Activated CD8-positive, alpha-beta memory T cell treated with anti-CD3 and anti-CD28 coated beads, Interleukin-2, amount 50 U/mL, for 4 hours (primary cell): Measurements from ENCODE around the gene SMPD1.

Experiments
- DNase-seq: peaks from one replicate; pipeline ENCODE4 v3.0.0-alpha.2; 2020

The SMPD1 gene

GRCh38 chr11:6389905-6390717 lies at the start of gene SMPD1:
SMPD1 (plus strand) TSS chr11:6390474; CDS start chr11:6390599, 125 bp downstream.
- DNase-seq, result peak; percentile 94

GRCh38 chr11:6345366-6345765 lies 44.9 kb upstream of the SMPD1 start:
- DNase-seq, result no peak

- no peak for DNase-seq
Observed at GRCh38 chr11:6350043-6350442, 40.2 kb upstream of the SMPD1 start.

- no peak for DNase-seq
Observed at GRCh38 chr11:6350486-6350885, 39.8 kb upstream of the SMPD1 start.

GRCh38 chr11:6351782-6352382 lies 38.4 kb upstream of the SMPD1 start:
- no peak for DNase-seq

GRCh38 chr11:6353367-6353987 lies 36.8 kb upstream of the SMPD1 start:
- DNase-seq, result peak; percentile 49

GRCh38 chr11:6354651-6355485 lies 35.4 kb upstream of the SMPD1 start:
- DNase-seq, result no peak

- no peak for DNase-seq
Observed at GRCh38 chr11:6356503-6357055, 33.7 kb upstream of the SMPD1 start.

GRCh38 chr11:6357222-6357621 lies 33.1 kb upstream of the SMPD1 start:
- no peak for DNase-seq

GRCh38 chr11:6360183-6360582 lies 30.1 kb upstream of the SMPD1 start:
- DNase-seq, result no peak

GRCh38 chr11:6362185-6362872 lies 27.9 kb upstream of the SMPD1 start:
- no peak for DNase-seq

GRCh38 chr11:6362873-6363678 lies 27.2 kb upstream of the SMPD1 start:
- DNase-seq, result peak; percentile 63

- DNase-seq, result no peak
Observed at GRCh38 chr11:6365659-6366058, 24.6 kb upstream of the SMPD1 start.

GRCh38 chr11:6371825-6372224 lies 18.4 kb upstream of the SMPD1 start:
- no peak for DNase-seq

- no peak for DNase-seq
Observed at GRCh38 chr11:6377902-6378639, 12.2 kb upstream of the SMPD1 start.

- no peak for DNase-seq
Observed at GRCh38 chr11:6378640-6378989, 11.7 kb upstream of the SMPD1 start.

GRCh38 chr11:6385046-6385777 lies 5.1 kb upstream of the SMPD1 start:
- DNase-seq, result no peak

GRCh38 chr11:6387811-6388599 lies 2.3 kb upstream of the SMPD1 start:
- no peak for DNase-seq

GRCh38 chr11:6388748-6389147 lies 1.5 kb upstream of the SMPD1 start:
- DNase-seq, result no peak
